ENCODE results near the gene TNN. TPM values are rescaled to one million over a fixed set of nuclear protein-coding genes. Genes with fewer than 3 reads are reported as not detected.
"Not testable (repeated sequence)": the region's sequence is repeated elsewhere in the genome, so short reads cannot be mapped to it uniquely, and the experiment has no call there.

Gene TNN
- total and polyA plus RNA-seq, 2 donors = 0.27 to 0.38 TPM

GRCh38 chr1:175035865-175036264 lies 31.8 kb upstream of the TNN start:
- DNase-seq (ENCODE audit: low read depth in 6 of 9, low spot score in 9 of 9) = no peak
- Histone ChIP-seq H3K27ac (ENCODE audit: low read depth in 1 of 2, low read length in 1 of 2) (no peak overlapping the region), H3K27me3 (ENCODE audit: control insufficient read depth in 2 of 2, insufficient read depth in 1 of 2, low read length in 1 of 2) (no peaks in the 10 kb centered on the region), H3K36me3 (ENCODE audit: control insufficient read depth in 2 of 2, insufficient read depth in 2 of 2, low read length in 1 of 2) (no peaks in the 10 kb centered on the region), H3K4me3 (ENCODE audit: low read length in 2 of 2) (no peak overlapping the region), H3K9me3 (ENCODE audit: control insufficient read depth in 2 of 2, insufficient read depth in 1 of 2, low read length in 1 of 2) (no peaks in the 10 kb centered on the region), H3K4me1 (ENCODE audit: control insufficient read depth in 2 of 2, insufficient read depth in 2 of 2, low read length in 2 of 2) (no peaks in the 10 kb centered on the region)
- WGBS = 95% methylated on average over 6 of the region's 6 CpGs

- no peaks in the 10 kb centered on the region for H3K27me3 ChIP-seq (ENCODE audit: control insufficient read depth in 2 of 2, insufficient read depth in 1 of 2, low read length in 1 of 2)
- no peaks in the 10 kb centered on the region for H3K9me3 ChIP-seq (ENCODE audit: control insufficient read depth in 2 of 2, insufficient read depth in 1 of 2, low read length in 1 of 2)
- H3K27ac ChIP-seq (ENCODE audit: low read depth in 1 of 2, low read length in 1 of 2) = no peak overlapping the region
- H3K4me3 ChIP-seq (ENCODE audit: low read length in 2 of 2) = no peak overlapping the region
- no peaks in the 10 kb centered on the region for H3K36me3 ChIP-seq (ENCODE audit: control insufficient read depth in 2 of 2, insufficient read depth in 2 of 2, low read length in 1 of 2)
- DNase-seq (ENCODE audit: low read depth in 6 of 9, low spot score in 9 of 9) = no peak
- 69% methylated on average over 3 of the region's 3 CpGs for WGBS
- no peaks in the 10 kb centered on the region for H3K4me1 ChIP-seq (ENCODE audit: control insufficient read depth in 2 of 2, insufficient read depth in 2 of 2, low read length in 2 of 2)
Measured at GRCh38 chr1:175036476-175036875, 31.2 kb upstream of the TNN start.

- Histone ChIP-seq H3K36me3 (ENCODE audit: control insufficient read depth in 2 of 2, insufficient read depth in 2 of 2, low read length in 1 of 2) (no peaks in the 10 kb centered on the region), H3K4me1 (ENCODE audit: control insufficient read depth in 2 of 2, insufficient read depth in 2 of 2, low read length in 2 of 2) (no peaks in the 10 kb centered on the region), H3K27me3 (ENCODE audit: control insufficient read depth in 2 of 2, insufficient read depth in 1 of 2, low read length in 1 of 2) (no peaks in the 10 kb centered on the region), H3K9me3 (ENCODE audit: control insufficient read depth in 2 of 2, insufficient read depth in 1 of 2, low read length in 1 of 2) (no peaks in the 10 kb centered on the region), H3K4me3 (ENCODE audit: low read length in 2 of 2) (no peak overlapping the region), H3K27ac (ENCODE audit: low read depth in 1 of 2, low read length in 1 of 2) (no peak overlapping the region)
- WGBS = 59% methylated on average over 7 of the region's 7 CpGs
- DNase-seq (ENCODE audit: low read depth in 6 of 9, low spot score in 9 of 9) = no peak
Measured at GRCh38 chr1:175037416-175037815, 30.2 kb upstream of the TNN start.

GRCh38 chr1:175040324-175040879 lies 27.2 kb upstream of the TNN start:
- H3K9me3 ChIP-seq (ENCODE audit: control insufficient read depth in 2 of 2, insufficient read depth in 1 of 2, low read length in 1 of 2) = no peaks in the 10 kb centered on the region
- no peaks in the 10 kb centered on the region for H3K27me3 ChIP-seq (ENCODE audit: control insufficient read depth in 2 of 2, insufficient read depth in 1 of 2, low read length in 1 of 2)
- H3K4me1 ChIP-seq (ENCODE audit: control insufficient read depth in 2 of 2, insufficient read depth in 2 of 2, low read length in 2 of 2) = no peaks in the 10 kb centered on the region
- no peak for DNase-seq (ENCODE audit: low read depth in 6 of 9, low spot score in 9 of 9)
- 71% methylated on average over 4 of the region's 4 CpGs for WGBS
- H3K27ac ChIP-seq (ENCODE audit: low read depth in 1 of 2, low read length in 1 of 2) = no peak overlapping the region
- no peaks in the 10 kb centered on the region for H3K36me3 ChIP-seq (ENCODE audit: control insufficient read depth in 2 of 2, insufficient read depth in 2 of 2, low read length in 1 of 2)
- no peak overlapping the region for H3K4me3 ChIP-seq (ENCODE audit: low read length in 2 of 2)

GRCh38 chr1:175042650-175043049 lies 25.0 kb upstream of the TNN start:
- no peak for DNase-seq (ENCODE audit: low read depth in 6 of 9, low spot score in 9 of 9)
- Histone ChIP-seq H3K27me3 (ENCODE audit: control insufficient read depth in 2 of 2, insufficient read depth in 1 of 2, low read length in 1 of 2) (no peaks in the 10 kb centered on the region), H3K4me3 (ENCODE audit: low read length in 2 of 2) (no peak overlapping the region), H3K27ac (ENCODE audit: low read depth in 1 of 2, low read length in 1 of 2) (no peak overlapping the region), H3K36me3 (ENCODE audit: control insufficient read depth in 2 of 2, insufficient read depth in 2 of 2, low read length in 1 of 2) (no peaks in the 10 kb centered on the region), H3K9me3 (ENCODE audit: control insufficient read depth in 2 of 2, insufficient read depth in 1 of 2, low read length in 1 of 2) (no peaks in the 10 kb centered on the region), H3K4me1 (ENCODE audit: control insufficient read depth in 2 of 2, insufficient read depth in 2 of 2, low read length in 2 of 2) (no peaks in the 10 kb centered on the region)
- 81% methylated on average over 3 of the region's 3 CpGs for WGBS

GRCh38 chr1:175043824-175044223 lies 23.8 kb upstream of the TNN start:
- WGBS = 91% methylated on average over 19 of the region's 19 CpGs
- H3K27me3 ChIP-seq (ENCODE audit: control insufficient read depth in 2 of 2, insufficient read depth in 1 of 2, low read length in 1 of 2) = no peaks in the 10 kb centered on the region
- H3K4me3 ChIP-seq (ENCODE audit: low read length in 2 of 2) = no peak overlapping the region
- no peak for DNase-seq (ENCODE audit: low read depth in 6 of 9, low spot score in 9 of 9)
- H3K4me1 ChIP-seq (ENCODE audit: control insufficient read depth in 2 of 2, insufficient read depth in 2 of 2, low read length in 2 of 2) = no peaks in the 10 kb centered on the region
- H3K27ac ChIP-seq (ENCODE audit: low read depth in 1 of 2, low read length in 1 of 2) = no peak overlapping the region
- H3K9me3 ChIP-seq (ENCODE audit: control insufficient read depth in 2 of 2, insufficient read depth in 1 of 2, low read length in 1 of 2) = no peaks in the 10 kb centered on the region
- H3K36me3 ChIP-seq (ENCODE audit: control insufficient read depth in 2 of 2, insufficient read depth in 2 of 2, low read length in 1 of 2) = no peaks in the 10 kb centered on the region

- WGBS = 91% methylated on average over 18 of the region's 18 CpGs
- not testable (repeated sequence) for H3K36me3 ChIP-seq (ENCODE audit: control insufficient read depth in 2 of 2, insufficient read depth in 2 of 2, low read length in 1 of 2); DNase-seq (ENCODE audit: low read depth in 6 of 9, low spot score in 9 of 9); H3K9me3 ChIP-seq (ENCODE audit: control insufficient read depth in 2 of 2, insufficient read depth in 1 of 2, low read length in 1 of 2); H3K27me3 ChIP-seq (ENCODE audit: control insufficient read depth in 2 of 2, insufficient read depth in 1 of 2, low read length in 1 of 2); H3K27ac ChIP-seq (ENCODE audit: low read depth in 1 of 2, low read length in 1 of 2); H3K4me1 ChIP-seq (ENCODE audit: control insufficient read depth in 2 of 2, insufficient read depth in 2 of 2, low read length in 2 of 2); H3K4me3 ChIP-seq (ENCODE audit: low read length in 2 of 2)
Measured at GRCh38 chr1:175044591-175044990, 23.0 kb upstream of the TNN start.

- H3K4me1 ChIP-seq (ENCODE audit: control insufficient read depth in 2 of 2, insufficient read depth in 2 of 2, low read length in 2 of 2) = no peaks in the 10 kb centered on the region
- no peak overlapping the region for H3K27ac ChIP-seq (ENCODE audit: low read depth in 1 of 2, low read length in 1 of 2)
- no peak for DNase-seq (ENCODE audit: low read depth in 6 of 9, low spot score in 9 of 9)
- 97% methylated on average over 19 of the region's 19 CpGs for WGBS
- no peaks in the 10 kb centered on the region for H3K36me3 ChIP-seq (ENCODE audit: control insufficient read depth in 2 of 2, insufficient read depth in 2 of 2, low read length in 1 of 2)
- no peaks in the 10 kb centered on the region for H3K27me3 ChIP-seq (ENCODE audit: control insufficient read depth in 2 of 2, insufficient read depth in 1 of 2, low read length in 1 of 2)
- H3K9me3 ChIP-seq (ENCODE audit: control insufficient read depth in 2 of 2, insufficient read depth in 1 of 2, low read length in 1 of 2) = no peaks in the 10 kb centered on the region
- no peak overlapping the region for H3K4me3 ChIP-seq (ENCODE audit: low read length in 2 of 2)
Measured at GRCh38 chr1:175045097-175045496, 22.5 kb upstream of the TNN start.

GRCh38 chr1:175045519-175045918 lies 22.1 kb upstream of the TNN start:
- H3K4me3 ChIP-seq (ENCODE audit: low read length in 2 of 2) = no peak overlapping the region
- no peak overlapping the region for H3K27ac ChIP-seq (ENCODE audit: low read depth in 1 of 2, low read length in 1 of 2)
- H3K27me3 ChIP-seq (ENCODE audit: control insufficient read depth in 2 of 2, insufficient read depth in 1 of 2, low read length in 1 of 2) = no peaks in the 10 kb centered on the region
- no peaks in the 10 kb centered on the region for H3K36me3 ChIP-seq (ENCODE audit: control insufficient read depth in 2 of 2, insufficient read depth in 2 of 2, low read length in 1 of 2)
- WGBS = 98% methylated on average over 32 of the region's 32 CpGs
- no peaks in the 10 kb centered on the region for H3K4me1 ChIP-seq (ENCODE audit: control insufficient read depth in 2 of 2, insufficient read depth in 2 of 2, low read length in 2 of 2)
- DNase-seq (ENCODE audit: low read depth in 6 of 9, low spot score in 9 of 9) = no peak
- no peaks in the 10 kb centered on the region for H3K9me3 ChIP-seq (ENCODE audit: control insufficient read depth in 2 of 2, insufficient read depth in 1 of 2, low read length in 1 of 2)

GRCh38 chr1:175050992-175051391 lies 16.6 kb upstream of the TNN start:
- no peaks in the 10 kb centered on the region for H3K27me3 ChIP-seq (ENCODE audit: control insufficient read depth in 2 of 2, insufficient read depth in 1 of 2, low read length in 1 of 2)
- 95% methylated on average over 2 of the region's 2 CpGs for WGBS
- H3K4me3 ChIP-seq (ENCODE audit: low read length in 2 of 2) = no peak overlapping the region
- no peak overlapping the region for H3K27ac ChIP-seq (ENCODE audit: low read depth in 1 of 2, low read length in 1 of 2)
- DNase-seq (ENCODE audit: low read depth in 6 of 9, low spot score in 9 of 9) = no peak
- no peaks in the 10 kb centered on the region for H3K36me3 ChIP-seq (ENCODE audit: control insufficient read depth in 2 of 2, insufficient read depth in 2 of 2, low read length in 1 of 2)
- no peaks in the 10 kb centered on the region for H3K9me3 ChIP-seq (ENCODE audit: control insufficient read depth in 2 of 2, insufficient read depth in 1 of 2, low read length in 1 of 2)
- no peaks in the 10 kb centered on the region for H3K4me1 ChIP-seq (ENCODE audit: control insufficient read depth in 2 of 2, insufficient read depth in 2 of 2, low read length in 2 of 2)

All from thymus (tissue), 11 donors.